ENCODE data around the gene ARMCX6. TPM values are rescaled to one million over a fixed set of nuclear protein-coding genes. Genes with fewer than 3 reads are reported as not detected.
"Not testable (repeated sequence)": the region's sequence is repeated elsewhere in the genome, so short reads cannot be mapped to it uniquely, and the experiment has no call there.

Gene ARMCX6
- total RNA-seq, 3 donors from 2014 or later (not counting 1 experiment from before 2014, with no cell fraction given), result 44.3 to 61.7 (median 44.4) TPM

GRCh38 chrX:101657495-101657894 is 39.7 kb upstream of the ARMCX6 start:
- H3K4me3 ChIP-seq (ENCODE audit: low read length), result no peak overlapping the region
- no peaks in the 10 kb centered on the region for H3K36me3 Mint-ChIP-seq
- 92% methylated on average over 7 of the region's 12 CpGs for WGBS (ENCODE audit: insufficient coverage)
- peak overlapping the region; percentile 14 for H3K4me3 Mint-ChIP-seq
- no peaks in the 10 kb centered on the region for H3K9me3 Mint-ChIP-seq
- no peak overlapping the region for H3K27ac ChIP-seq (ENCODE audit: low read length)
- no peak overlapping the region for H3K27ac Mint-ChIP-seq
- TF ChIP-seq, protein P1, sequence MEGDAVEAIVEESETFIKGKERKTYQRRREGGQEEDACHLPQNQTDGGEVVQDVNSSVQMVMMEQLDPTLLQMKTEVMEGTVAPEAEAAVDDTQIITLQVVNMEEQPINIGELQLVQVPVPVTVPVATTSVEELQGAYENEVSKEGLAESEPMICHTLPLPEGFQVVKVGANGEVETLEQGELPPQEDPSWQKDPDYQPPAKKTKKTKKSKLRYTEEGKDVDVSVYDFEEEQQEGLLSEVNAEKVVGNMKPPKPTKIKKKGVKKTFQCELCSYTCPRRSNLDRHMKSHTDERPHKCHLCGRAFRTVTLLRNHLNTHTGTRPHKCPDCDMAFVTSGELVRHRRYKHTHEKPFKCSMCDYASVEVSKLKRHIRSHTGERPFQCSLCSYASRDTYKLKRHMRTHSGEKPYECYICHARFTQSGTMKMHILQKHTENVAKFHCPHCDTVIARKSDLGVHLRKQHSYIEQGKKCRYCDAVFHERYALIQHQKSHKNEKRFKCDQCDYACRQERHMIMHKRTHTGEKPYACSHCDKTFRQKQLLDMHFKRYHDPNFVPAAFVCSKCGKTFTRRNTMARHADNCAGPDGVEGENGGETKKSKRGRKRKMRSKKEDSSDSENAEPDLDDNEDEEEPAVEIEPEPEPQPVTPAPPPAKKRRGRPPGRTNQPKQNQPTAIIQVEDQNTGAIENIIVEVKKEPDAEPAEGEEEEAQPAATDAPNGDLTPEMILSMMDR (IDR thresholded peaks at IDR 0.05), result no peak
- no peaks in the 10 kb centered on the region for H3K36me3 ChIP-seq (ENCODE audit: control insufficient read depth, insufficient read depth, low read length)
- peaks cover 5 to 24% of the 10 kb centered on the region in 2 donors for H3K27me3 Mint-ChIP-seq (ENCODE audit: low read depth in 2 of 2)
- H3K4me1 Mint-ChIP-seq, result peaks cover 10 to 20% of the 10 kb centered on the region in 2 donors
- ATAC-seq (no peak), DNase-seq (no peak)
- peaks cover 14% of the 10 kb centered on the region for H3K4me1 ChIP-seq (ENCODE audit: control insufficient read depth, insufficient read depth, low read length)
- intact Hi-C loops (cut with micrococcal nuclease), result no loop called here
- no peaks in the 10 kb centered on the region for H3K9me3 ChIP-seq (ENCODE audit: control insufficient read depth, insufficient read depth, low read length)
- no peaks in the 10 kb centered on the region for H3K27me3 ChIP-seq (ENCODE audit: control insufficient read depth, insufficient read depth, low read length)

DNA sequence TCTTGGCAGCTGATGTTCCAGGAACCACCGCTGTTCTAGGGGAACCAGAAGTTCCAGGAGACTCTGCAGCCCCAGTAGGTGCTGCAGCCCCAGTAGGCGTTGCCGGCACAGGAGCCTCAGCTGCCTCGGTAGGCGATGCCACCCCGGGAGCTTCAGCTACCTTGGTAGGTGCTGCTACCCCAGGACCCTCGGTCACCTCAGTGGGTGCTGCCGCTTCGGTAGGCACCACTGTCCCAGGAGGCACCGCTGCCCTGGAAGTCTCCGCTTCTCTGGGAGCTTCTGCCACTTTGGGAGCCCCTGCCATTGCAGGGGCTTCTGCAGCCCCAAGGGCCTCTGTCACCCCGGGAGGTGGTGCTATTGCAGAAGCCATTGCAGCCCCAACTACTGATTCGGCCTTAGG is 39.0 kb upstream of the ARMCX6 start:
- no peak overlapping the region for H3K4me3 Mint-ChIP-seq
- TF ChIP-seq, protein P1 (IDR thresholded peaks at IDR 0.05), result no peak
- no peak overlapping the region for H3K4me3 ChIP-seq (ENCODE audit: low read length)
- no peaks in the 10 kb centered on the region for H3K36me3 Mint-ChIP-seq
- 90% methylated on average over 13 of the region's 13 CpGs for WGBS (ENCODE audit: insufficient coverage)
- peaks cover 14% of the 10 kb centered on the region for H3K4me1 ChIP-seq (ENCODE audit: control insufficient read depth, insufficient read depth, low read length)
- peaks cover 10 to 20% of the 10 kb centered on the region in 2 donors for H3K4me1 Mint-ChIP-seq
- H3K27me3 ChIP-seq (ENCODE audit: control insufficient read depth, insufficient read depth, low read length), result no peaks in the 10 kb centered on the region
- ATAC-seq (no peak), DNase-seq (no peak)
- H3K27ac ChIP-seq (ENCODE audit: low read length), result no peak overlapping the region
- H3K9me3 ChIP-seq (ENCODE audit: control insufficient read depth, insufficient read depth, low read length), result no peaks in the 10 kb centered on the region
- no peak overlapping the region for H3K27ac Mint-ChIP-seq
- peaks cover 5 to 20% of the 10 kb centered on the region in 2 donors for H3K27me3 Mint-ChIP-seq (ENCODE audit: low read depth in 2 of 2)
- H3K36me3 ChIP-seq (ENCODE audit: control insufficient read depth, insufficient read depth, low read length), result no peaks in the 10 kb centered on the region
- intact Hi-C loops (cut with micrococcal nuclease), result no loop called here
- no peaks in the 10 kb centered on the region for H3K9me3 Mint-ChIP-seq

DNA sequence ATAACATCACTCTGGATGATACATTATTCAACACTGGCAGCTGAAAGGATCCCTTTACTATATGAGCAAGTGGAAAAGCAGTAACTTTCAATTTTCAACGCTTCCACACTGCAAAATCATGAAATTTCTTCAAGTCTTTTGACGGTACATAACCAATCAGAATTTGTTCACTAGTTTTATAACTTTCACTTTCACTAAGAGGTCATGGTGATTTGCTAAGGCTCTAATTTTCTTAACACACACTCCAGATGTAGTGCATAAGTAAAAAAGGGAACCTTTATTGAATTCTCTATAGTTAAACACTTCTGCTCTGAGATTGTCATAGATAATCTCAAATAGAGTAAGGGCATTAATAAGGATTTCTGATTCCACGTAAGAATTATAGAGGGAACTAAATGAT is 37.7 kb upstream of the ARMCX6 start:
- peaks cover 10 to 20% of the 10 kb centered on the region in 2 donors for H3K4me1 Mint-ChIP-seq
- H3K9me3 Mint-ChIP-seq, result no peaks in the 10 kb centered on the region
- intact Hi-C loops (cut with micrococcal nuclease), result no loop called here
- DNase-seq (peak in 1 of 2 donors; percentile 10), ATAC-seq (peak in 2 of 3 donors; percentile 32 to 46)
- H3K27me3 Mint-ChIP-seq (ENCODE audit: low read depth in 2 of 2), result peaks cover 0 to 9% of the 10 kb centered on the region in 2 donors
- TF ChIP-seq, protein P1 (IDR thresholded peaks at IDR 0.05), result no peak
- peak overlapping the region; percentile 35 for H3K27ac ChIP-seq (ENCODE audit: low read length)
- no peak overlapping the region for H3K4me3 Mint-ChIP-seq
- no peaks in the 10 kb centered on the region for H3K27me3 ChIP-seq (ENCODE audit: control insufficient read depth, insufficient read depth, low read length)
- no peak overlapping the region for H3K4me3 ChIP-seq (ENCODE audit: low read length)
- H3K4me1 ChIP-seq (ENCODE audit: control insufficient read depth, insufficient read depth, low read length), result peaks cover 14% of the 10 kb centered on the region
- H3K36me3 Mint-ChIP-seq, result no peaks in the 10 kb centered on the region
- no peaks in the 10 kb centered on the region for H3K36me3 ChIP-seq (ENCODE audit: control insufficient read depth, insufficient read depth, low read length)
- no peaks in the 10 kb centered on the region for H3K9me3 ChIP-seq (ENCODE audit: control insufficient read depth, insufficient read depth, low read length)
- WGBS (ENCODE audit: insufficient coverage), result no CpG with 5 or more reads among the region's 3 CpGs
- no peak overlapping the region for H3K27ac Mint-ChIP-seq

DNA sequence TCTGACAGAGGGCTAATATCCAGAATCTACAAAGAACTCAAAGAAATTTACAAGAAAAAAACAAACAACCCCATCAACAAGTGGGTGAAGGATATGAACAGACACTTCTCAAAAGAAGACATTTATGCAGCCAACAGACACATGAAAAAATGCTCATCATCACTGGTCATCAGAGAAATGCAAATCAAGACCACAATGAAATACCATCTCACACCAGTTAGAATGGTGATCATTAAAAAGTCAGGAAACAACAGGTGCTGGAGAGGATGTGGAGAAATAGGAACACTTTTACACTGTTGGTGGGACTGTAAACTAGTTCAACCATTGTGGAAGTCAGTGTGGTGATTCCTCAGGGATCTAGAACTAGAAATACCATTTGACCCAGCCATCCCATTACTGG is 29.9 kb upstream of the ARMCX6 start:
- H3K27me3 Mint-ChIP-seq (ENCODE audit: low read depth in 2 of 2); H3K36me3 Mint-ChIP-seq; H3K9me3 ChIP-seq (ENCODE audit: control insufficient read depth, insufficient read depth, low read length); H3K4me1 Mint-ChIP-seq; H3K27ac Mint-ChIP-seq; H3K27me3 ChIP-seq (ENCODE audit: control insufficient read depth, insufficient read depth, low read length); DNase-seq; H3K4me1 ChIP-seq (ENCODE audit: control insufficient read depth, insufficient read depth, low read length); ATAC-seq; H3K36me3 ChIP-seq (ENCODE audit: control insufficient read depth, insufficient read depth, low read length); H3K9me3 Mint-ChIP-seq; H3K4me3 ChIP-seq (ENCODE audit: low read length); H3K27ac ChIP-seq (ENCODE audit: low read length); H3K4me3 Mint-ChIP-seq; intact Hi-C loops (cut with micrococcal nuclease): not testable (repeated sequence)
